ENCODE data around the gene PSMG1. TPM values are rescaled to one million over a fixed set of nuclear protein-coding genes. Genes with fewer than 3 reads are reported as not detected.

Gene PSMG1
- total RNA-seq, 4 donors from 2014 or later, result 8.1 to 26.7 (median 18.4) TPM

- H3K4me3 ChIP-seq, result no peak overlapping the region
- H3K4me1 ChIP-seq, result peaks cover 0 to 17% (median 0%) of the 10 kb centered on the region in 4 donors
- TF ChIP-seq EP300 (IDR thresholded peaks at IDR 0.05) (no peak), POLR2A (IDR thresholded peaks at IDR 0.05) (no peak), CTCF (IDR thresholded peaks at IDR 0.05) (no peak)
- no peaks in the 10 kb centered on the region for H3K36me3 ChIP-seq
- H3K9me3 ChIP-seq, result no peaks in the 10 kb centered on the region
- H3K27ac ChIP-seq, result no peak overlapping the region
- no peak for DNase-seq (ENCODE audit: low spot score in 2 of 2)
- no peaks in the 10 kb centered on the region for H3K27me3 ChIP-seq
Observed at GRCh38 chr21:39189857-39190604, 6.8 kb upstream of the PSMG1 start.

GRCh38 chr21:39188521-39189139 is 5.4 kb upstream of the PSMG1 start:
- Histone ChIP-seq H3K27ac (no peak overlapping the region), H3K4me1 (peaks cover 0 to 24% (median 0%) of the 10 kb centered on the region in 4 donors), H3K4me3 (no peak overlapping the region), H3K36me3 (no peaks in the 10 kb centered on the region), H3K9me3 (no peaks in the 10 kb centered on the region), H3K27me3 (no peaks in the 10 kb centered on the region)
- WGBS, 2 donors, result 82 to 89% methylated on average over 2 of the region's 2 CpGs
- no peak for TF ChIP-seq CTCF (IDR thresholded peaks at IDR 0.05)
- no peak for TF ChIP-seq POLR2A (IDR thresholded peaks at IDR 0.05)
- no peak for TF ChIP-seq EP300 (IDR thresholded peaks at IDR 0.05)
- no peak for DNase-seq (ENCODE audit: low spot score in 2 of 2)

- Histone ChIP-seq H3K9me3 (no peaks in the 10 kb centered on the region), H3K36me3 (no peaks in the 10 kb centered on the region), H3K27me3 (no peaks in the 10 kb centered on the region), H3K4me1 (peaks cover 0 to 30% (median 4%) of the 10 kb centered on the region in 4 donors), H3K27ac (no peak overlapping the region), H3K4me3 (no peak overlapping the region)
- TF ChIP-seq POLR2A (IDR thresholded peaks at IDR 0.05) (no peak), EP300 (IDR thresholded peaks at IDR 0.05) (no peak), CTCF (IDR thresholded peaks at IDR 0.05) (no peak)
- no peak for DNase-seq (ENCODE audit: low spot score in 2 of 2)
- 85 to 87% methylated on average over 5 of the region's 5 CpGs for WGBS, 2 donors
Observed at GRCh38 chr21:39187141-39187540, 3.9 kb upstream of the PSMG1 start.

- H3K27me3 ChIP-seq, result no peaks in the 10 kb centered on the region
Observed at GRCh38 chr21:39186676-39187075, 3.4 kb upstream of the PSMG1 start.

More at GRCh38 chr21:39186676-39187075, 3.4 kb upstream of the PSMG1 start:
- no peak for DNase-seq (ENCODE audit: low spot score in 2 of 2)
- H3K9me3 ChIP-seq, result no peaks in the 10 kb centered on the region
- no peaks in the 10 kb centered on the region for H3K36me3 ChIP-seq
- H3K4me3 ChIP-seq, result no peak overlapping the region
- peaks cover 0 to 35% (median 8%) of the 10 kb centered on the region in 4 donors for H3K4me1 ChIP-seq
- TF ChIP-seq EP300 (IDR thresholded peaks at IDR 0.05) (no peak), POLR2A (IDR thresholded peaks at IDR 0.05) (no peak), CTCF (IDR thresholded peaks at IDR 0.05) (no peak)
- H3K27ac ChIP-seq, result no peak overlapping the region
